Ascending aorta (tissue), 2 donors: Measurements from ENCODE around the gene CASZ1. TPM values are rescaled to one million over a fixed set of nuclear protein-coding genes. Genes with fewer than 3 reads are reported as not detected.

Experiments used
- DNase-seq, 2 donors: peaks; one replicate each; pipeline ENCODE4 v3.0.0-alpha.2; 2019; ENCODE audit warnings: low spot score in 2 of 2
- H3K27ac ChIP-seq, 2 donors: fragments of 200-600 bp; sonication (generic); one replicate each; pipeline ENCODE4 v1.5.1; 2016 to 2017; ENCODE audit warnings: mild to moderate bottlenecking in 1 of 2
- H3K27me3 ChIP-seq: fragments of 200-600 bp; sonication (generic); one replicate; pipeline ENCODE4 v1.5.1; 2017
- H3K36me3 ChIP-seq, 2 donors: fragments of 200-600 bp; sonication (generic); one replicate each; pipeline ENCODE4 v1.5.1; 2016
- H3K4me1 ChIP-seq, 2 donors: fragments of 200-600 bp; sonication (generic); one replicate each; pipeline ENCODE4 v1.5.1; 2016 to 2017; ENCODE audit warnings: mild to moderate bottlenecking in 1 of 2
- H3K4me3 ChIP-seq, 2 donors: fragments of 200-600 bp; sonication (generic); one replicate each; pipeline ENCODE4 v1.5.1; 2016 to 2017; ENCODE audit warnings: mild to moderate bottlenecking in 1 of 2
- H3K9me3 ChIP-seq, 2 donors: fragments of 200-600 bp; sonication (generic); one replicate each; pipeline ENCODE4 v1.5.1; 2016
- CTCF ChIP-seq, 3 experiments: fragments of 200-600 bp in 2 of 3; fragments of 450-650 bp in 1 of 3; sonication (generic) in 2 of 3; IDR thresholded peaks; one replicate each; pipeline ENCODE4 v1.5.1; 2016 to 2019; ENCODE audit warnings: antibody characterized with exemption in 3 of 3, mild to moderate bottlenecking in 1 of 3, moderate library complexity in 1 of 3
- intact Hi-C: fragments of 100-400 bp; cut with DNase I; formaldehyde crosslinking; loops from one replicate; pipeline ENCODE4 v1.15.1; 2023
- total RNA-seq: library from RNA; depleted of rRNA; stranded (reverse); fragments of >200 nt; gene quantifications from one replicate; pipeline ENCODE4 v1.1.0, GENCODE V29; 2016

Gene CASZ1
- total RNA-seq, 1 donor from 2014 or later: 25.8 TPM

GRCh38 chr1:10755970-10756521 is 40.4 kb downstream of the CASZ1 start:
- intact Hi-C loops: no loop called here
- Histone ChIP-seq H3K27ac (no peak overlapping the region), H3K9me3 (no peaks in the 10 kb centered on the region), H3K36me3 (no peaks in the 10 kb centered on the region), H3K27me3 (no peaks in the 10 kb centered on the region), H3K4me1 (peaks cover 0 to 3% of the 10 kb centered on the region in 2 donors), H3K4me3 (no peak overlapping the region)
- no peak for TF ChIP-seq CTCF (IDR thresholded peaks at IDR 0.05)
- no peak for DNase-seq

GRCh38 chr1:10754568-10755329 is 41.7 kb downstream of the CASZ1 start:
- TF ChIP-seq CTCF (IDR thresholded peaks at IDR 0.05): no peak
- Histone ChIP-seq H3K27ac (no peak overlapping the region), H3K4me1 (peaks cover 0 to 3% of the 10 kb centered on the region in 2 donors), H3K27me3 (no peaks in the 10 kb centered on the region), H3K9me3 (no peaks in the 10 kb centered on the region), H3K36me3 (no peaks in the 10 kb centered on the region), H3K4me3 (no peak overlapping the region)
- DNase-seq: no peak
- intact Hi-C loops: no loop called here

GRCh38 chr1:10753299-10753698 is 43.1 kb downstream of the CASZ1 start:
- no peaks in the 10 kb centered on the region for H3K36me3 ChIP-seq
- no peak overlapping the region for H3K4me3 ChIP-seq
- H3K27me3 ChIP-seq: no peaks in the 10 kb centered on the region
- H3K4me1 ChIP-seq: peaks cover 0 to 3% of the 10 kb centered on the region in 2 donors
- intact Hi-C loops: no loop called here
- H3K27ac ChIP-seq: no peak overlapping the region
- no peak for DNase-seq
- no peak for TF ChIP-seq CTCF (IDR thresholded peaks at IDR 0.05)
- H3K9me3 ChIP-seq: no peaks in the 10 kb centered on the region

- Histone ChIP-seq H3K4me3 (peak overlapping the region in 1 of 2 donors; percentile 3), H3K27me3 (no peaks in the 10 kb centered on the region), H3K9me3 (no peaks in the 10 kb centered on the region), H3K27ac (no peak overlapping the region), H3K36me3 (no peaks in the 10 kb centered on the region), H3K4me1 (peaks cover 0 to 3% of the 10 kb centered on the region in 2 donors)
- no peak for TF ChIP-seq CTCF (IDR thresholded peaks at IDR 0.05)
- DNase-seq: no peak
- intact Hi-C loops: no loop called here
Observed at GRCh38 chr1:10751561-10752085, 44.8 kb downstream of the CASZ1 start.

- intact Hi-C loops: no loop called here
- TF ChIP-seq CTCF (IDR thresholded peaks at IDR 0.05): no peak
Observed at GRCh38 chr1:10751160-10751559, 45.3 kb downstream of the CASZ1 start.

More at GRCh38 chr1:10751160-10751559, 45.3 kb downstream of the CASZ1 start:
- Histone ChIP-seq H3K27ac (no peak overlapping the region), H3K9me3 (no peaks in the 10 kb centered on the region), H3K36me3 (no peaks in the 10 kb centered on the region), H3K4me3 (no peak overlapping the region), H3K27me3 (no peaks in the 10 kb centered on the region), H3K4me1 (peaks cover 0 to 3% of the 10 kb centered on the region in 2 donors)
- no peak for DNase-seq
